ENCODE results near the gene PDGFD.

PDGFD gene

GRCh38 chr11:104005234-104005855 is 158.6 kb downstream of the PDGFD start:
- H3K4me3 ChIP-seq (ENCODE audit: control insufficient read depth, low read depth, low read length): no peak overlapping the region
- peak; percentile 37 for DNase-seq (ENCODE audit: low read depth)
- TF ChIP-seq CTCF (conservative IDR thresholded peaks at IDR 0.05; ENCODE audit: control insufficient read depth, insufficient read depth, low read depth, low read length): no peak

- no peak for TF ChIP-seq CTCF (conservative IDR thresholded peaks at IDR 0.05; ENCODE audit: control insufficient read depth, insufficient read depth, low read depth, low read length)
- DNase-seq (ENCODE audit: low read depth): peak; percentile 69
- no peak overlapping the region for H3K4me3 ChIP-seq (ENCODE audit: control insufficient read depth, low read depth, low read length)
These were observed 160.5 kb downstream of the PDGFD start for GRCh38 chr11:104003491-104003890.

DNA sequence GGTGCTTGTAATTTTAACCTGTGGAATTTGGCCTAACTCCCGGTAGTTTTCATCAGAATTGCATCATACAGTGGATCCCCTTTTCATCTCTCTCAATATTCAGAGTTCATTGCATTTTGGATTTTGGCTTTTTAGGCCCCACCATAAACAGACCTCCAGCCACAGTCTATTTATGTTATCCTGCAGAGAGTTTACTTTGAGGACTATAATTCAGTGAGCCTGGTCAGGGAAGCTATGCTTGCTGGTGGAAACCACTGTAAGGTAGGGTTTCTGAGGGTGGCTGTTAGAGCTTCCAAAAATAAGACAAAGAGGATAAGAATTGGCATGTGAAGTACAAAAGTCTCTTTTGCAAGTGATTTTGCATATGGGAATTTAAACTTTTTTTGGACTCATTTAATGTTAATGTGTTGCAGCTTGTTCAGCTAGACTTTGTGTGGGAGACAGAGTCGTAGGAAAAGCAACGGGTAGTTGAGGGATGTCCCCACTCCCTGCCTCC is 162.3 kb downstream of the PDGFD start:
- H3K4me3 ChIP-seq (ENCODE audit: control insufficient read depth, low read depth, low read length): no peak overlapping the region
- no peak for TF ChIP-seq CTCF (conservative IDR thresholded peaks at IDR 0.05; ENCODE audit: control insufficient read depth, insufficient read depth, low read depth, low read length)
- DNase-seq (ENCODE audit: low read depth): peak; percentile 36

GRCh38 chr11:104000798-104001197 is 163.1 kb downstream of the PDGFD start:
- peak; percentile 64 for DNase-seq (ENCODE audit: low read depth)
- TF ChIP-seq CTCF (conservative IDR thresholded peaks at IDR 0.05; ENCODE audit: control insufficient read depth, insufficient read depth, low read depth, low read length): no peak
- H3K4me3 ChIP-seq (ENCODE audit: control insufficient read depth, low read depth, low read length): no peak overlapping the region

GRCh38 chr11:103998826-103999508 is 165.0 kb downstream of the PDGFD start:
- DNase-seq (ENCODE audit: low read depth): no peak
- H3K4me3 ChIP-seq (ENCODE audit: control insufficient read depth, low read depth, low read length): no peak overlapping the region
- TF ChIP-seq CTCF (conservative IDR thresholded peaks at IDR 0.05; ENCODE audit: control insufficient read depth, insufficient read depth, low read depth, low read length): no peak

GRCh38 chr11:103997082-103997481 is 166.9 kb downstream of the PDGFD start:
- H3K4me3 ChIP-seq (ENCODE audit: control insufficient read depth, low read depth, low read length): no peak overlapping the region
- no peak for TF ChIP-seq CTCF (conservative IDR thresholded peaks at IDR 0.05; ENCODE audit: control insufficient read depth, insufficient read depth, low read depth, low read length)
- no peak for DNase-seq (ENCODE audit: low read depth)
